ENCODE data around the gene EDN2. TPM values are rescaled to one million over a fixed set of nuclear protein-coding genes. Genes with fewer than 3 reads are reported as not detected.

The EDN2 gene
- total and polyA plus RNA-seq, 2 of the 8 experiments (the other 6 are each of a cell fraction or from before 2014, with no cell fraction given), result 0.32 to 0.39 TPM

GRCh38 chr1:41528726-41529605 lies 44.5 kb upstream of the EDN2 start (continued):
- no peak for TF ChIP-seq USF2 (IDR thresholded peaks at IDR 0.05; ENCODE audit: low read length)
- TF ChIP-seq BACH1 (IDR thresholded peaks at IDR 0.05; ENCODE audit: low read length), result no peak
- TF ChIP-seq RNF2 (IDR thresholded peaks at IDR 0.05; ENCODE audit: borderline replicate concordance, low read depth, low read length, missing control alignments, poor library complexity, severe bottlenecking), result no peak
- no peak for TF ChIP-seq ATF3 (IDR thresholded peaks at IDR 0.05; ENCODE audit: insufficient read depth, low read depth, low read length)
- no peak for TF ChIP-seq CHD7 (IDR thresholded peaks at IDR 0.05; ENCODE audit: insufficient replicate concordance, low read length)
- no peak for TF ChIP-seq SAP30 (IDR thresholded peaks at IDR 0.05; ENCODE audit: insufficient read depth, insufficient replicate concordance, low read length)
